Prostate gland (tissue), 2 donors: Measurements from ENCODE around the gene TSTD1. TPM values are rescaled to one million over a fixed set of nuclear protein-coding genes. Genes with fewer than 3 reads are reported as not detected.
A peak's percentile ranks its signal among the peaks of the same experiment; 100 is the strongest.

Experiments used
- DNase-seq: peaks from one replicate; pipeline ENCODE4 v3.0.0-alpha.2; 2019; ENCODE audit warnings: low spot score
- H3K27ac ChIP-seq, 2 donors: fragments of 200-600 bp; sonication (generic); 2 replicates each; pipeline ENCODE4 v1.5.1; 2017 to 2019
- H3K27me3 ChIP-seq: fragments of 200-600 bp; sonication (generic); replicated peaks from 2 replicates; pipeline ENCODE4 v1.5.1; 2019; ENCODE audit not compliant: insufficient read depth
- H3K36me3 ChIP-seq, 2 donors: fragments of 200-600 bp; sonication (generic); 1 replicate in 1 of 2; 2 replicates in 1 of 2; pipeline versions ENCODE4 v1.5.1 to v1.8.1; 2017 to 2019
- H3K4me1 ChIP-seq: fragments of 200-600 bp; sonication (generic); replicated peaks from 2 replicates; pipeline ENCODE4 v1.5.1; 2019
- H3K4me3 ChIP-seq, 2 donors: fragments of 200-600 bp; sonication (generic); 2 replicates each; pipeline ENCODE4 v1.5.1; 2017 to 2019
- H3K9me3 ChIP-seq: fragments of 200-600 bp; sonication (generic); 2 replicates; pipeline ENCODE4 v1.5.1; 2017
- POLR2A ChIP-seq: fragments of 450-650 bp; IDR thresholded peaks from one replicate; pipeline ENCODE4 v1.6.1; 2016; ENCODE audit warnings: antibody characterized with exemption, mild to moderate bottlenecking
- POLR2AphosphoS5 ChIP-seq: sonication (generic); formaldehyde crosslinking; IDR thresholded peaks from one replicate; pipeline ENCODE4 v1.6.1; 2017; ENCODE audit warnings: antibody characterized with exemption
- WGBS: methylation state at CpG from one replicate; pipeline ENCODE4 v1.1.5; 2018; 5-methylcytosine and 5-hydroxymethylcytosine counted together
- intact Hi-C: fragments of 100-400 bp; cut with DNase I; formaldehyde crosslinking; loops from one replicate; pipeline ENCODE4 v1.14.2; 2022
- total RNA-seq, 2 donors: library from RNA; depleted of rRNA; stranded (reverse); fragments of >200 nt; gene quantifications; one replicate each; pipeline ENCODE4 v1.1.0, GENCODE V29; 2016
- TF ChIP-seq, protein P1 (sequence below), 4 experiments: fragments of 200-600 bp in 2 of 4; fragments of 450-650 bp in 2 of 4; sonication (generic) in 2 of 4; IDR thresholded peaks; 1 replicate in 3 of 4; 2 replicates in 1 of 4; pipeline ENCODE4 v1.5.1; 2016 to 2019; ENCODE audit warnings: antibody characterized with exemption in 4 of 4, mild to moderate bottlenecking in 2 of 4, moderate library complexity in 2 of 4

TSTD1 gene
- total RNA-seq, 2 donors from 2014 or later, result 137 to 648 TPM

DNA sequence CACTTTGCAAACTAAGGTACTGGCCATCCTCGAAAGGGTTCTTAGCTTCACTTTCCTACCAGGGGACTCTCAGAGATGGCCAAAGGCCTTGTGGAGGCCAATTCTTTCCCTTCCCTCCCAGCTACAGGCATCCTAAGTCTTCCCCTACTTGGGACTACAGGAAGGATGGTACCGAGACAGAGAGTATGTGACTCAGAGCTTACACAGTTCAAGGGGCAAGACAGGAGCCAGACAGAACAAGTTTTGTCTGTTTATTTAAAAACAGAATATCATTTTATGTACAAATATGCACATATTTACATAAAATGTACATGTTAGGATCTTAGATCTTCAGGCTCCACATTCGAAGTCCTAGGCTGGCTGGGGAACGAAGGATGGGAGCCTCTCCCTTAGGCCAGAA, 32.0 kb upstream of the TSTD1 start:
- Histone ChIP-seq H3K4me3 (no peak overlapping the region), H3K27me3 (no peaks in the 10 kb centered on the region), H3K4me1 (no peaks in the 10 kb centered on the region), H3K9me3 (no peaks in the 10 kb centered on the region), H3K36me3 (no peaks in the 10 kb centered on the region), H3K27ac (no peak overlapping the region)
- WGBS, result 89% methylated on average over 4 of the region's 4 CpGs
- TF ChIP-seq POLR2AphosphoS5, result no peak
- no peak for TF ChIP-seq POLR2A
- TF ChIP-seq, protein P1, sequence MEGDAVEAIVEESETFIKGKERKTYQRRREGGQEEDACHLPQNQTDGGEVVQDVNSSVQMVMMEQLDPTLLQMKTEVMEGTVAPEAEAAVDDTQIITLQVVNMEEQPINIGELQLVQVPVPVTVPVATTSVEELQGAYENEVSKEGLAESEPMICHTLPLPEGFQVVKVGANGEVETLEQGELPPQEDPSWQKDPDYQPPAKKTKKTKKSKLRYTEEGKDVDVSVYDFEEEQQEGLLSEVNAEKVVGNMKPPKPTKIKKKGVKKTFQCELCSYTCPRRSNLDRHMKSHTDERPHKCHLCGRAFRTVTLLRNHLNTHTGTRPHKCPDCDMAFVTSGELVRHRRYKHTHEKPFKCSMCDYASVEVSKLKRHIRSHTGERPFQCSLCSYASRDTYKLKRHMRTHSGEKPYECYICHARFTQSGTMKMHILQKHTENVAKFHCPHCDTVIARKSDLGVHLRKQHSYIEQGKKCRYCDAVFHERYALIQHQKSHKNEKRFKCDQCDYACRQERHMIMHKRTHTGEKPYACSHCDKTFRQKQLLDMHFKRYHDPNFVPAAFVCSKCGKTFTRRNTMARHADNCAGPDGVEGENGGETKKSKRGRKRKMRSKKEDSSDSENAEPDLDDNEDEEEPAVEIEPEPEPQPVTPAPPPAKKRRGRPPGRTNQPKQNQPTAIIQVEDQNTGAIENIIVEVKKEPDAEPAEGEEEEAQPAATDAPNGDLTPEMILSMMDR (IDR thresholded peaks at IDR 0.05), result no peak
- DNase-seq, result no peak
- intact Hi-C loops, result no loop called here

DNA sequence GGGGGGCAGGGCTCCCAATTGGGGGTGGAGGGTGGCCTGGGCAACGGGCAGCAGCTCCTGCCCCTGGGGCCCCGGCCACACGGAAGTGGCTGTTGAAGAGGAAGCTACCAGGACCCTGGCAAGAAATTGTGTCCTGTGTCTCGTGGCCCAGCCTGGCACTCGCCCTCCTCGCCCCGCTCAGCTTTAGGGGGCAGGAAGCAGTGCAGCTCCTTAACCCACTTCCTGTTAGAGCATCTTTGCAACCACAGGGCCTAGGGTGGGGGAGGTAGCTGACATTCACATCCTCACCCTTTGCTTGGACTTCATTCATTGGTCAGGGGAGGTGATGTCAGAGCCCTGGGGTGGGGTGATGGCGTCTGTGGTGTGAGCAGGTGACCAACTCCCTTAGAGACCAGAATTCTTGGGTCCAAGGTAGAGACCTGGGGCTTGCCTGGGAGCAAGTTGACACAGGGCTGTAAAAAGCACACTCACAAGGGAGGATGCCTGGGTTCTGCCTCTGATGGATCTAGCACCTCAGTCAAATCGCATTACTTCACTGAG, 31.0 kb upstream of the TSTD1 start, which contains the start of gene ARHGAP30:
Gene ARHGAP30 (minus strand): TSS at position 161 of the 540 bp plus-strand sequence. CDS start 267 bp downstream, outside the sequence.
- Histone ChIP-seq H3K4me1 (no peaks in the 10 kb centered on the region), H3K36me3 (no peaks in the 10 kb centered on the region), H3K27me3 (no peaks in the 10 kb centered on the region), H3K27ac (no peak within 1 kb of the TSS), H3K4me3 (peak within 1 kb of the TSS; percentile 2 to 5), H3K9me3 (no peaks in the 10 kb centered on the region)
- intact Hi-C loops, result no loop called here
- no peak for TF ChIP-seq POLR2AphosphoS5
- TF ChIP-seq POLR2A, result no peak
- TF ChIP-seq, protein P1 (IDR thresholded peaks at IDR 0.05), result no peak
- no peak for DNase-seq
- 78% methylated on average over 9 of the region's 9 CpGs for WGBS

DNA sequence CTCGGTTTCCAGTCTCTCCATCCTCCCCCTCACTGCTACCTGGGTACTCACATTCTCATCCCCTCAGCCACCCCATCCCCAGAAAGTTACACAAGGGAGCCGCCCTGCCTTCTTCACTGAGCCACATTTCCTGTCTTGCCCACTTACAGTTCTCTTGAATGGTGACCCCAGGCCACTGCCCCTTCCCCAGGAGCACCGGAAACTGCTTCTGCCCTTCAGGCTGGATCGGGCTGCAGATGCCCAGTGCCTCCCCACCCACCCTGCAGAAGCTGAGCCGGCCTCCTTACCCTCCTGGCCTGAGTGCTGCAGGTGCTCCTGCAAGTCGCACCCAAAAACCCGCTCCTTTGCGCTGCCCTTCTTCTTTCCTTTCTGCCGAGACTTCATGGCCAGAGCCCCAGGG, 30.5 kb upstream of the TSTD1 start:
- H3K27ac ChIP-seq, result no peak overlapping the region
- H3K4me3 ChIP-seq, result peak overlapping the region; percentile 2 to 5
- intact Hi-C loops, result no loop called here
- no peak for DNase-seq
- 79% methylated on average over 9 of the region's 9 CpGs for WGBS
- TF ChIP-seq POLR2A, result no peak
- TF ChIP-seq, protein P1 (IDR thresholded peaks at IDR 0.05), result no peak
- no peaks in the 10 kb centered on the region for H3K27me3 ChIP-seq
- H3K9me3 ChIP-seq, result no peaks in the 10 kb centered on the region
- H3K4me1 ChIP-seq, result no peaks in the 10 kb centered on the region
- H3K36me3 ChIP-seq, result no peaks in the 10 kb centered on the region

DNA sequence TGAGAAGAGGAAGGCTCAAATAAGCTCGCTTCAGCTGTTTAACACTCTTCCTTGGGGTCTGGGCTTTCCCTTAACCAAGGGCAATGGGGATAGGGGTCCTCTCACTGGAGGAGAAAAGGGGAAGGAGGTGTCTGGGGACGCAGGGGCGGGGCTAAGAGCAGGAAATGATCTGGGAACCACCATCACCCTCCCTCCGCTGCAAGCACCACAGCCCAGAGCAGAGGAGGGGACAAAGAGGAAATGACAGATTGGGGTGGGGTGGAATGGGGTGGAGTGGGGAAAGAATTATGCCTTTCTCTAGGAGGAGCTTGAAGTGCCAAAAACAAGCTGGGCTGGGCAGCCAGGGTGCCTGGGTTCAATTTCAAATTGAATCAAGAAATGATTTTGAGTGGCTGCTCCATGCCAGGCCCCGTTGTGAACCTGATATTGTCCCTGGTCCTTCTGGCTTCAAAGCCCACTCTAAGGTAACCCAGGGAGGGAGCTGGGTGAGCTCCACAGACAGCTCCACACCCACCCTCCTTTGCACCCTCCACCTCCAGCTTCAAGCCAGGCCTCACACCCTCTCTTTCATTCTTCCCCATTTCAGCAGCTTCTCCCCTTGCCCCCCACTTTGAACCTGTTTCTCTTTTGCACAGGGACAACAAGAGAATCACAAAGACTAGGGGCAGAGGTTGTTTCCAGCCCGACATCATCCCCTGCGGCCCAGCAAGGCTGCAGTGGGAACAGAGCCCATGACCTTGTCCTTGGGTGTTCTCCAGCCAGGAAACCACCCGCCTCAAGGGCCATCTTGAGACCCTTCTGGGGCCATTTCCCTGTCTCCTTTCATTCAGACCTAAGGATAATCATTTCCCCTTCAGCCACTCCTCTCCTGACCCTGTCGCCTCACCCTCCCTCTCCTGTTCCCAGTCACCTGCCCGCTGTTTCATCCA, 29.8 kb upstream of the TSTD1 start:
- H3K36me3 ChIP-seq, result no peaks in the 10 kb centered on the region
- H3K4me1 ChIP-seq, result no peaks in the 10 kb centered on the region
- TF ChIP-seq, protein P1 (IDR thresholded peaks at IDR 0.05), result no peak
- TF ChIP-seq POLR2A, result peak; percentile 20
- no peak for DNase-seq
- no peak overlapping the region for H3K4me3 ChIP-seq
- no peaks in the 10 kb centered on the region for H3K27me3 ChIP-seq
- intact Hi-C loops, result no loop called here
- H3K9me3 ChIP-seq, result no peaks in the 10 kb centered on the region
- WGBS, result 78% methylated on average over 10 of the region's 10 CpGs
- no peak overlapping the region for H3K27ac ChIP-seq
